Hepatocyte (in vitro differentiated cells): ENCODE data around the gene CMTM7.

ENCODE experiments used
- CTCF ChIP-seq: fragments of 200-600 bp; sonication (generic); IDR thresholded peaks from 2 replicates; pipeline ENCODE4 v1.5.1; 2016; ENCODE audit warnings: antibody characterized with exemption, mild to moderate bottlenecking; ENCODE audit not compliant: poor library complexity
- EZH2 ChIP-seq: fragments of 200-600 bp; sonication (generic); IDR thresholded peaks from 2 replicates; pipeline ENCODE4 v1.6.1; 2016; ENCODE audit warnings: antibody characterized with exemption, mild to moderate bottlenecking, borderline replicate concordance
- EZH2phosphoT487 ChIP-seq: fragments of 200-600 bp; sonication (generic); IDR thresholded peaks from one replicate; pipeline ENCODE4 v1.6.1; 2018; ENCODE audit warnings: antibody characterized with exemption, mild to moderate bottlenecking, low read depth, moderate library complexity; ENCODE audit not compliant: unreplicated experiment, severe bottlenecking

- no peak for TF ChIP-seq CTCF
- TF ChIP-seq EZH2: no peak
- no peak for TF ChIP-seq EZH2phosphoT487
These were observed 67.8 kb downstream of the CMTM7 start for GRCh38 chr3:32459450-32459849.
